PC-9 (cell line): ENCODE data around the gene NLGN4X. TPM values are rescaled to one million over a fixed set of nuclear protein-coding genes. Genes with fewer than 3 reads are reported as not detected.

Experiments used
- BruUV-seq: library from RNA; stranded (reverse); fragments of 400-500 nt; replicated peaks from 2 replicates; lab custom pipeline; 2021; lab: Mats Ljungman, UMichigan
- CTCF ChIA-PET: fragments of 300-600 bp; sonication (Branson Sonifier 250); formaldehyde crosslinking; loops from one replicate; lab custom pipeline; 2022; ENCODE audit warnings: antibody characterized with exemption; lab: Charles Lee
- POLR2A ChIA-PET: fragments of 300-600 bp; sonication (Branson Sonifier 250); formaldehyde crosslinking; loops from one replicate; lab custom pipeline; 2022; ENCODE audit warnings: antibody characterized with exemption; ENCODE audit not compliant: unreplicated experiment; lab: Charles Lee
- DNase-seq, 2 experiments: peaks; one replicate each; pipeline versions ENCODE4 v3.0.0 to v3.0.0-alpha.2; 2015 to 2022; ENCODE audit warnings: mixed read lengths in 1 of 2
- H2AFZ ChIP-seq: fragments of 200-600 bp; sonication (generic); 2 replicates; pipeline ENCODE4 v1.8.1; 2017; ENCODE audit warnings: antibody characterized with exemption
- H3F3A ChIP-seq: fragments of 200-600 bp; sonication (generic); 2 replicates; pipeline ENCODE4 v1.8.1; 2017; ENCODE audit warnings: antibody characterized with exemption, mild to moderate bottlenecking, low read depth; ENCODE audit not compliant: insufficient read depth
- H3K27ac ChIP-seq: fragments of 200-600 bp; sonication (generic); 2 replicates; pipeline ENCODE4 v1.6.1; 2016; ENCODE audit warnings: mixed run types
- H3K27me3 ChIP-seq: fragments of 200-600 bp; sonication (generic); 2 replicates; pipeline ENCODE4 v1.6.1; 2016; ENCODE audit warnings: low read depth, mixed run types; ENCODE audit not compliant: insufficient read depth
- H3K36me3 ChIP-seq: fragments of 200-600 bp; sonication (generic); 2 replicates; pipeline ENCODE4 v1.6.1; 2016; ENCODE audit warnings: low read depth, mixed run types
- H3K4me1 ChIP-seq: fragments of 200-600 bp; sonication (generic); replicated peaks from 2 replicates; pipeline ENCODE4 v1.6.1; 2016; ENCODE audit warnings: mixed run types; ENCODE audit not compliant: insufficient read depth
- H3K4me2 ChIP-seq: fragments of 200-600 bp; sonication (generic); 2 replicates; pipeline ENCODE4 v1.6.1; 2017; ENCODE audit warnings: mixed run types
- H3K4me3 ChIP-seq: fragments of 200-600 bp; sonication (generic); 2 replicates; pipeline ENCODE4 v1.6.1; 2016; ENCODE audit warnings: mixed run types
- H3K79me2 ChIP-seq: fragments of 200-600 bp; sonication (generic); 2 replicates; pipeline ENCODE4 v1.6.1; 2017; ENCODE audit warnings: low read depth, mixed run types
- H3K9me2 ChIP-seq: fragments of 200-600 bp; sonication (generic); 2 replicates; pipeline ENCODE4 v1.8.1; 2017; ENCODE audit warnings: mild to moderate bottlenecking; ENCODE audit not compliant: insufficient read depth
- H3K9me3 ChIP-seq: fragments of 200-600 bp; sonication (generic); 2 replicates; pipeline ENCODE4 v1.8.1; 2016; ENCODE audit warnings: low read depth; ENCODE audit not compliant: insufficient read depth
- H4K20me1 ChIP-seq: fragments of 200-600 bp; sonication (generic); 2 replicates; pipeline ENCODE4 v1.8.1; 2017; ENCODE audit not compliant: insufficient read depth
- EZH2 ChIP-seq: fragments of 200-600 bp; sonication (generic); IDR thresholded peaks from 2 replicates; pipeline ENCODE4 v1.8.0; 2017; ENCODE audit warnings: antibody characterized with exemption, low read depth
- intact Hi-C: fragments of 100-400 bp; cut with micrococcal nuclease; formaldehyde crosslinking; loops from one replicate; pipeline ENCODE4 v1.10.0; 2022; ENCODE audit not compliant: unreplicated experiment
- total RNA-seq: library from RNA; stranded (reverse); gene quantifications from 2 replicates; pipeline ENCODE4 v1.2.3, GENCODE V29; 2021
- TF ChIP-seq, protein P1 (sequence below): fragments of 200-600 bp; sonication (generic); conservative IDR thresholded peaks from 2 replicates; pipeline ENCODE4 v1.6.1; 2017; ENCODE audit warnings: mixed run types, antibody characterized with exemption, mild to moderate bottlenecking, moderate library complexity

The NLGN4X gene
- total RNA-seq, 1 experiment from 2014 or later = 0.31 TPM

DNA sequence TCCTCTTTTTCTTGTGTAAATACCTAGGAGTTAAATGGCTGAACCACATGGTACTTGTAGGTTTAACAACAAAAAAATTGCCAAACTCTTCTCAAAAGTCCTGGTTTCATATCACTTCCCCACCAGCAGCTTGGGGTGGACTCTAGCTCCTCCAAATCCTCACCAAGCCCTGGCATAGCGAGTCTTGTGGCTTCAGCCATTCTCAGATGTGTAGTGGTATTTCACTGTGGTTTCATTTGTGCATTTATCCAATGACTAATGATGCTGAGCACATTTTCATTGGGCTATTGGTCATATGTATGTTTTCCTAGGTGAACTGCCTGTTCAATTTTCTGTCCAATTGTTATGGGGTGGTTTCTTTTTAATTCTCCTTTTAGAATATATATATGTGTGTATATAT is 249.3 kb downstream of the NLGN4X start:
- no peak overlapping the region for H3K4me3 ChIP-seq
- no peaks in the 10 kb centered on the region for H3K9me2 ChIP-seq
- H2AFZ ChIP-seq = no peak overlapping the region
- no peaks in the 10 kb centered on the region for H3K4me1 ChIP-seq
- no peaks in the 10 kb centered on the region for H3K9me3 ChIP-seq
- CTCF ChIA-PET = no interaction called here
- no peaks in the 10 kb centered on the region for H3K79me2 ChIP-seq
- TF ChIP-seq EZH2 = no peak
- TF ChIP-seq, protein P1, sequence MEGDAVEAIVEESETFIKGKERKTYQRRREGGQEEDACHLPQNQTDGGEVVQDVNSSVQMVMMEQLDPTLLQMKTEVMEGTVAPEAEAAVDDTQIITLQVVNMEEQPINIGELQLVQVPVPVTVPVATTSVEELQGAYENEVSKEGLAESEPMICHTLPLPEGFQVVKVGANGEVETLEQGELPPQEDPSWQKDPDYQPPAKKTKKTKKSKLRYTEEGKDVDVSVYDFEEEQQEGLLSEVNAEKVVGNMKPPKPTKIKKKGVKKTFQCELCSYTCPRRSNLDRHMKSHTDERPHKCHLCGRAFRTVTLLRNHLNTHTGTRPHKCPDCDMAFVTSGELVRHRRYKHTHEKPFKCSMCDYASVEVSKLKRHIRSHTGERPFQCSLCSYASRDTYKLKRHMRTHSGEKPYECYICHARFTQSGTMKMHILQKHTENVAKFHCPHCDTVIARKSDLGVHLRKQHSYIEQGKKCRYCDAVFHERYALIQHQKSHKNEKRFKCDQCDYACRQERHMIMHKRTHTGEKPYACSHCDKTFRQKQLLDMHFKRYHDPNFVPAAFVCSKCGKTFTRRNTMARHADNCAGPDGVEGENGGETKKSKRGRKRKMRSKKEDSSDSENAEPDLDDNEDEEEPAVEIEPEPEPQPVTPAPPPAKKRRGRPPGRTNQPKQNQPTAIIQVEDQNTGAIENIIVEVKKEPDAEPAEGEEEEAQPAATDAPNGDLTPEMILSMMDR = no peak
- POLR2A ChIA-PET = no interaction called here
- no peaks in the 10 kb centered on the region for H3K36me3 ChIP-seq
- no TSS peak for BruUV-seq
- no peak overlapping the region for H3K4me2 ChIP-seq
- no peak for DNase-seq
- H3K27me3 ChIP-seq = no peaks in the 10 kb centered on the region
- H3F3A ChIP-seq = no peaks in the 10 kb centered on the region
- no peak overlapping the region for H3K27ac ChIP-seq
- intact Hi-C loops = no loop called here
- no peaks in the 10 kb centered on the region for H4K20me1 ChIP-seq

DNA sequence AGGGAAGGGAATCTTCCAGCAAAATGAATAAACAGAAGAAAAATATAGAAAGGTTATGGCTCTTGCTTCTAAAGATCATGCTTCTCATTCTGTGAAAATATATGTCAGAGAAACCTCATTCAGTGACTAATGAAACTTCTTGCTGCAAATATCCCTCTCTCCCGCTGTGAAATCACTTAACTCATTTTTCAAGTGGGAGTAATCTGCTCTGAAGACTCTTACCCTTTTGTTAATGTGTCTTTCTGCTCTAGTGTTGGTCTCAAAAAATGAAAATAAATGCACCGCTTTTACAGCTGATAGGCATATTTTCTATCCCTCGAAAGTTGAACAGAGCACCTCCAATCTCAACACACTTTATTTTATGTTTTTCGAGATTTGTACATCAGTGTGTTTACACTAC is 252.3 kb downstream of the NLGN4X start:
- POLR2A ChIA-PET = no interaction called here
- CTCF ChIA-PET = no interaction called here
- no peaks in the 10 kb centered on the region for H3K79me2 ChIP-seq
- H3K9me2 ChIP-seq = no peaks in the 10 kb centered on the region
- no peaks in the 10 kb centered on the region for H4K20me1 ChIP-seq
- H2AFZ ChIP-seq = no peak overlapping the region
- no TSS peak for BruUV-seq
- H3K4me2 ChIP-seq = no peak overlapping the region
- H3K27me3 ChIP-seq = no peaks in the 10 kb centered on the region
- intact Hi-C loops = no loop called here
- TF ChIP-seq, protein P1 = no peak
- TF ChIP-seq EZH2 = no peak
- H3K27ac ChIP-seq = no peak overlapping the region
- no peaks in the 10 kb centered on the region for H3K4me1 ChIP-seq
- H3K36me3 ChIP-seq = no peaks in the 10 kb centered on the region
- H3F3A ChIP-seq = no peaks in the 10 kb centered on the region
- DNase-seq = no peak
- H3K9me3 ChIP-seq = no peaks in the 10 kb centered on the region
- H3K4me3 ChIP-seq = no peak overlapping the region

DNA sequence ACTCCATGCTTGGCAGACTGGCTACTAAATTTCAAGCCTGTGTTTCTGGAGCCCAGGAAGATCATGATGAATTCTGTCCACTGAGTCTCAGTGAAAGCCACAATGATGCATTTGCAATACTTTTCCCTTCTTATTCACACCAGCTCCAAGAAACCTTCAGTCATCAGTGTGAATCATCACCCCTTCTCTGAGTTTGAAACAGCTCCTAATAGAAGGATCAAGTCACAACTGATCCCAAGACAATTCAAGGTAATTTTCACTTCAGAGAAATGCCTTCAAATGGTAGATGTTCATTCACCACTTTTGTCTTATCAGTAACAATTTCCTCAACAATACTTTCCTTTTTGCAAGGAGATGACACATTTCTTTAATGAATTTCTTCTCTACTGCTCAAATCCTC is 257.4 kb downstream of the NLGN4X start:
- CTCF ChIA-PET = no interaction called here
- Histone ChIP-seq H2AFZ (no peak overlapping the region), H3K27ac (no peak overlapping the region), H3F3A (no peaks in the 10 kb centered on the region), H3K9me2 (no peaks in the 10 kb centered on the region), H3K79me2 (no peaks in the 10 kb centered on the region), H3K36me3 (no peaks in the 10 kb centered on the region), H3K27me3 (no peaks in the 10 kb centered on the region), H4K20me1 (no peaks in the 10 kb centered on the region), H3K4me3 (no peak overlapping the region), H3K4me1 (no peaks in the 10 kb centered on the region), H3K9me3 (no peaks in the 10 kb centered on the region), H3K4me2 (no peak overlapping the region)
- DNase-seq = no peak
- BruUV-seq = no TSS peak
- intact Hi-C loops = no loop called here
- TF ChIP-seq, protein P1 = no peak
- TF ChIP-seq EZH2 = no peak
- POLR2A ChIA-PET = no interaction called here
